Stimulated activated memory B cell treated with anti-CD40 and anti-IgM and Interleukin-4, amounts not matched to agents 10 μg/mL and 1 μg/mL and 100 μg/mL, for 72 hours (primary cell): Measurements from ENCODE around the gene IL16.

Experiments used
- ATAC-seq: fragments of 150-1000 bp; cut with Tn5 transposase; 2 replicates; pipeline ENCODE4 v1.10.0; 2021
- H3K27ac Mint-ChIP-seq: one replicate; pipeline ENCODE4 v1.8.0; 2022; ENCODE audit warnings: mild to moderate bottlenecking, mixed read lengths
- H3K27me3 Mint-ChIP-seq: one replicate; pipeline ENCODE4 v1.8.0; 2022; ENCODE audit warnings: mixed read lengths
- H3K36me3 Mint-ChIP-seq: one replicate; pipeline ENCODE4 v1.8.0; 2022; ENCODE audit warnings: mixed read lengths
- H3K4me1 Mint-ChIP-seq: one replicate; pipeline ENCODE4 v1.8.0; 2022; ENCODE audit warnings: mixed read lengths
- H3K4me3 Mint-ChIP-seq: one replicate; pipeline ENCODE4 v1.8.0; 2022; ENCODE audit warnings: mild to moderate bottlenecking, moderate library complexity, mixed read lengths
- H3K9me3 Mint-ChIP-seq: one replicate; pipeline ENCODE4 v1.8.0; 2022; ENCODE audit warnings: mixed read lengths

IL16 gene

DNA sequence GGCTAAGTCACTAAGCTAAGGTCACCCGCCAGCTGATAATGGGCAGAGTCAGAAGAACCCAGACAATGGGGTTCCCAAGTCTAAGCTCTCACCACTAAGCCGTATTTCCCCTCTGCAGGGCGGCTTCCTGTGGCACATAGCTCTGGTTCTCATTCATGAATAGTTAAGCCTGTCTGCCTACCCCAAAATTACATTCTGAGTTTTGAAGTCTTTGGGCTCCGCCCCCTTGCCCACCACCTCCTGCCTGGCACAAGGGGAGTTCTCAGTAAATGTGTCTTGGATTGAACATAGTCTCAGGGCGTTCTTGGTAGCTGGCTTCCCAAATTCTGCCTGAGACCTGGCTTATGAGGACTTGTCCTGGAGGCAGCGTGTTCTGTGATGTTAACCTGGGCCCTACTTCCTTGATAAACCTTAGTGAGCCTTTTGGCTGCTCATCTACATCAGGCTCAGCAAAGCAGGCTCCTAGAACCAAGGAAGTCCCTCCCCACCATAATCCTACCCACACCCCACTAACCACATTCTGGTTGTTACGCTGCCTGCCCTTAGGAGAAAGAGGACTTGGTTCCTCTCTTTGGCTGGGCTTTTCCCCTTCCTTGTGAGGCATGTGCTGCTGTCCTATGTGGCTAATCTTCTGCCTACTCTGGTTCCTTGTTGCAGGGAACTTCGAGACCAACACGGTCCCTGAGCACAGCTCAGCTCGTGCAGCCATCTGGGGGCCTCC lies 72.4 kb downstream of the IL16 start:
- Mint-ChIP-seq H3K4me1 (peaks cover 24% of the 10 kb centered on the region), H3K27ac (no peak overlapping the region), H3K9me3 (no peaks in the 10 kb centered on the region), H3K36me3 (no peaks in the 10 kb centered on the region), H3K4me3 (no peak overlapping the region), H3K27me3 (no peaks in the 10 kb centered on the region)
- no peak for ATAC-seq

DNA sequence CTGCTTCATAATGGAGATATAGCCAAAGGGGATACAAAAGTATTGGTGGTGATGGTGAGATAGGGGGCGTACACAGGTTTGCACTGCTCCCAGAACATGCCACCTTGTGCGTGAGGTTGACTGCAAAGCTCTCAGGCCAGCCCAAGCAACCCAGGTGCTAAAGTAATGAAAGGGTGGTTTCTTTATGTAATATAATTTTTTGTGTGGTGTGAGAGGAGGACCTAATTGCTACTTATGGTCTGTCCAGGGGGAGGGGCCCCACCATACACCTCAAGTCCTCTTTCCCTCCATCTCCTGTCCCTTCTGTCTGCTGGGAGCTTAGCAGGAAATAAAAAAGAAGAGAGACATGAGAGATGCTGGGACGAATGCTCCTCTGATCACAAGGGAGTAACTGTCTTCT lies 73.5 kb downstream of the IL16 start:
- Mint-ChIP-seq H3K27ac (no peak overlapping the region), H3K36me3 (no peaks in the 10 kb centered on the region), H3K9me3 (no peaks in the 10 kb centered on the region), H3K4me3 (no peak overlapping the region), H3K4me1 (peaks cover 28% of the 10 kb centered on the region), H3K27me3 (no peaks in the 10 kb centered on the region)
- ATAC-seq, result no peak

DNA sequence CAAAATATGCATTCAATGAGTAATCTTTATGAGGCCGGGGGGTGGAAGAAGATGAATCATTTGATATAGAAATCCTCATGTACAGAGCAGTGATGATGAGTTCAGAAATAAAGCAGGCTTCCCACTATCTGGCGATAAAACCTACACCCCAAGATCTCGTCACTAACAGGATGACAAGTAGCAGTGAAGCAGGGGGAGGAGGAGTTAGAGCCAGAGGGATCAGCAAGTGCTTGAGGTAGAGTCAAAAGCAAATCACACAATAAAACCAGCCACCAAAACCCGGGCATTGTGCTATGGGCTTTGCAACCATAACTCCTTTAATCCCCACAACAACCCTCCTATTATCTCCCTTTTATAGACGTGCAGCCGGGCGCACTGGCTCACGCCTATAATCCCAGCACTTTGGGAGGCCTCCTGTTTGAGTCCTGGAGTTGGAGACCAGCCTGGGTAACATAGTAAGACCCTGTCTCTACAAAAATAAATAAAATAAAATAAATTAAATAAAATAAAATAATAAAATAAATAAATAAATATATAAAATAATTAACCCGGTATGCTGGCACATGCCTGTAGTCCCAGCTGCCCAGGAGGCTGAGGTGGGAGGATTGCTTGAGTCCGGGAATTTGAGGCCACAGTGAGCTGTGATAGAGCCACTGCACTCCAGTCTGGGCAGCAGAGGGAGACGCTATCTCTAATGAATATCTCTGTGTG lies 74.3 kb downstream of the IL16 start:
- H3K4me1 Mint-ChIP-seq, result peaks cover 23% of the 10 kb centered on the region
- H3K4me3 Mint-ChIP-seq, result no peak overlapping the region
- no peaks in the 10 kb centered on the region for H3K9me3 Mint-ChIP-seq
- no peak for ATAC-seq
- no peak overlapping the region for H3K27ac Mint-ChIP-seq
- no peaks in the 10 kb centered on the region for H3K27me3 Mint-ChIP-seq
- H3K36me3 Mint-ChIP-seq, result no peaks in the 10 kb centered on the region

DNA sequence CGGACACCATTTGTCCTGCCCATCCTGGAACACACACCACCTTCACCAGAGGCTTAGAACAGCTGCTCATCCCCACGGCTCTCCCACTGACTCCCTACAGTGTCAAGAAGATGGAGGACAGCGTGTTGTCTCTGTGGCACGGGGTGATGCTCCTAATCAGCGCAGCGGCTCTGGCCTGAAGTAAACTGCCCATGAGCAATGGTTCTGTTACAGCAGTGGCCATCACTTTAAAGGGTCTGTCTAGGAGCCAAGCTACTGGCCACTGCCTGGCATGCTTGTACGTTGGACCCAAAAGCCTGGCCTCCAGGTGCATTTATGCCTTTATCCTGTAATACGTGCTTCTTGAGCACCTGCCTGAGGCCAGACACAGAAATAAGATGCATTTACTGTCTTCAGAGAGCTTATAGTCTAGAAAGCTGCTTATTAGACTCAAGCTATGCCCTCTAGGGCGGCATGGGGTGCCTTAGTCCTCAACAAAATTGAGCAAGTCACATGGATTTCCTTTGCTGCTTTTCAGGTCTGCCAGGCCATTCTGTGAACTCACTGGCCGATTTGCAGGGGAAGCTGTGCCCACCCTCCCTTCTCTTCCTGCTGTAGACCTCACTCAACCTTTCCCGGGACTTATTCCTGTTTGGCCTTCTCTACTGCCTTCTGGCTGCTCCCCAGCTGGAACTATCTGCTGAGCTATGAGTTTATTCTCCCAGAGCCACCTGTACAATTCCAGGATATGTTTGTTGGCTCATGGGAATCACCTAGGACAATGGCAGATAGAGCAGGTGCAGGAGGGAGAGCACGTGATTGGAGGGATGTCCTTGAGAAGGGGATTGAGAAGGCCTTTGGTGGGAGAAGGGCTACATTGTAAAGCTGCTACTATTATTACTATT lies 75.3 kb downstream of the IL16 start:
- Mint-ChIP-seq H3K27me3 (no peaks in the 10 kb centered on the region), H3K27ac (no peak overlapping the region), H3K36me3 (peaks cover 3% of the 10 kb centered on the region), H3K4me1 (peaks cover 16% of the 10 kb centered on the region), H3K9me3 (peaks cover 2% of the 10 kb centered on the region), H3K4me3 (no peak overlapping the region)
- no peak for ATAC-seq

DNA sequence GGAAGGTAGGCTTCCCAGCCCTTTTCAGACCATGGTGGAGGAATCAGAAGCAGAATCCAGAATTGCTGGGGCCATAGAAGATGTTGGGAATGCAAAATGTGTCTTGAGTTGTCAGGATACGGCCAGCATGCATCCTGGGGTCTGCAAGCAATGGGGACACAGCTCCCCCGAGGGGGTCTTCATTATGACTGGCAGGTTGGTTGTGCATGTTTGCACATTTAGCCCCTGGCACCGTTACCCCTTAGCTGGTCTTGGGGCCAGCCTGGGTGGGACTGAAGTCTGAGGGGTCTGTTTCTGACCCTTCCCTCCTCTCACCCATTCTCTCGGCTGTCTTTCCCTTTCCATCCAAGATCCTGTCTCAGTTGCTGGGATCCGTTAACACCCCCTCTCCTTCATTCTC lies 76.5 kb downstream of the IL16 start:
- Mint-ChIP-seq H3K4me3 (no peak overlapping the region), H3K27ac (no peak overlapping the region), H3K36me3 (peaks cover 6% of the 10 kb centered on the region), H3K4me1 (peaks cover 19% of the 10 kb centered on the region), H3K27me3 (no peaks in the 10 kb centered on the region), H3K9me3 (peaks cover 6% of the 10 kb centered on the region)
- no peak for ATAC-seq

DNA sequence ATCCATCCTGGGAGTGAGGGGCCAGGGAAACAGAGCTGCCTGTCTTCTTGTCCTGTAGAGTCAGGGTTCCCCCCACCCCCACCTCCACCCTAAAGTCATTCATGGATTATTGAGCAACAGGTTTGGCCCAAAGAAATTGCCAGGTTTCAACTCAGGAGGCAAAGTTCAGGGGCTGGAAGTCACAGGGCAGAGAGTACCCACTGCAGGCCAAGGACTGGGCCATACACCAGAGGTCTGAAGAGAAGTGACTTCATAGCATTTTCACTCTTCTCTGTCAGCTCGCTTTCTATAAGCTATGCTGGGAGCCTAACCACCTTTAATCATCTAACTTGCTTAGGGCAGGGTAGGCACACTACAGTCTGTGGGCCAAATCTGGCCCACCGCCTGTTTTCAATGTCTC lies 77.2 kb downstream of the IL16 start:
- no peak overlapping the region for H3K27ac Mint-ChIP-seq

DNA sequence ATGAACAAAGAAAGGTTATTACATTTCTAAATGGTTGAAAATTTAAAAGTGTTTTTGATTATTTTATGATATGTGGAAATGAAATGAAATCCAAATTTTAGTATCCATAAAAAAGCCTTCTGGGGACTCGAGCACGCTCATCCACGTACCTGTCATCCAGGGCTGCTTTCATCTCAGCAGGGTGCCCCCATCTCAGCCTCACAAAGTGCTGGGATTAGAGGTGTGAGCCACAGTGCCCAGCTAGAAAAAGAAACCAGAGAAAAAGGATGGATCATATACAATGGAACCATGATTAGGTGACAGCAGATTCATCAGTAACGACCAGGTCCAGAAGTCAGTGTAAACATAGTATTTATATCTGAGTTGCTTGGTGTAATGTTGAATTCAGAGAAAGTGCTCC lies 77.6 kb downstream of the IL16 start:
- no peak for ATAC-seq
- peaks cover 18% of the 10 kb centered on the region for H3K4me1 Mint-ChIP-seq
- H3K27me3 Mint-ChIP-seq, result no peaks in the 10 kb centered on the region
- H3K27ac Mint-ChIP-seq, result no peak overlapping the region
- H3K9me3 Mint-ChIP-seq, result peaks cover 7% of the 10 kb centered on the region
- H3K36me3 Mint-ChIP-seq, result peaks cover 6% of the 10 kb centered on the region
- no peak overlapping the region for H3K4me3 Mint-ChIP-seq

More for the DNA sequence above, 77.2 kb downstream of the IL16 start:
- peaks cover 21% of the 10 kb centered on the region for H3K4me1 Mint-ChIP-seq
- no peak overlapping the region for H3K4me3 Mint-ChIP-seq
- H3K27me3 Mint-ChIP-seq, result no peaks in the 10 kb centered on the region
- no peak for ATAC-seq
- peaks cover 6% of the 10 kb centered on the region for H3K36me3 Mint-ChIP-seq
- peaks cover 7% of the 10 kb centered on the region for H3K9me3 Mint-ChIP-seq

DNA sequence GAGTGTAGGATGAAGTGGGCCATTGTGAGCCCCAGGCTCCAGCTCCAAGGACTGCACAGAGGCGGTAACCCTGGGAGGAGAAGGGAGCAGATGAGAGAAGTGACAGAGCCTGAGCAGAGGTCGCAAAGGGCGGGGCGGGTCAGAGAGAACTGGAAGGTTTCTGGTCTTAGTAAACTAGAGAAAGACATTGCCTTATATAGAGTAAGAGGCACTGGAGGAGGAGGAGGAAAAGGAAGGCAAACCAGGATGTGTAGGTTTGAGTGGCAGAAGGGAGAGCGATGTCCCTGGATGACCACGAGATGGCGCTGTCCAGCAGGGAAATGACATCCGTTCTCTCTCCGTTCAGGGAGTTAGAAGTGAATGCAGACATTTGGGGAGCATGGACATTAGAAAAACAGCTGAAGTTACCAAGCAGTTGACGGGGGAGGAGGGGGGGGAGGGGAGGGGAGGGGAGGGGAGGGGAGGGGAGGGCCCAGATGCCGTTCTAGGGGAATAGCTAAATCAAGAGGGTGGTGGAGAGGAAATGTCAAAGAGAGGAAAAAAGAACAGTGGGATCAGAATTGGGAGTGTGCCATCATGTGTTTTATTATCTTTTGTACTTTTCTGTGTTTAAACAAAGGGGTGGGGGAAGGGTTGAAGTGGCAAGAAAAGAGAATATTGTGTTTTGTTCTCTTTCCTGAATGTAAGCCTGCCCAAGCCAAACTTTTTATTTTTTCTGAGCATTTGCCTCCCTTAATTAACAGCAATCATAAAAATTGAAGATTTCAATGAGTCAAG lies 78.4 kb downstream of the IL16 start:
- Mint-ChIP-seq H3K27ac (peak overlapping the region; percentile 21), H3K4me1 (peaks cover 21% of the 10 kb centered on the region), H3K27me3 (no peaks in the 10 kb centered on the region), H3K9me3 (peaks cover 7% of the 10 kb centered on the region), H3K4me3 (no peak overlapping the region), H3K36me3 (peaks cover 6% of the 10 kb centered on the region)
- ATAC-seq, result peak; percentile 85

DNA sequence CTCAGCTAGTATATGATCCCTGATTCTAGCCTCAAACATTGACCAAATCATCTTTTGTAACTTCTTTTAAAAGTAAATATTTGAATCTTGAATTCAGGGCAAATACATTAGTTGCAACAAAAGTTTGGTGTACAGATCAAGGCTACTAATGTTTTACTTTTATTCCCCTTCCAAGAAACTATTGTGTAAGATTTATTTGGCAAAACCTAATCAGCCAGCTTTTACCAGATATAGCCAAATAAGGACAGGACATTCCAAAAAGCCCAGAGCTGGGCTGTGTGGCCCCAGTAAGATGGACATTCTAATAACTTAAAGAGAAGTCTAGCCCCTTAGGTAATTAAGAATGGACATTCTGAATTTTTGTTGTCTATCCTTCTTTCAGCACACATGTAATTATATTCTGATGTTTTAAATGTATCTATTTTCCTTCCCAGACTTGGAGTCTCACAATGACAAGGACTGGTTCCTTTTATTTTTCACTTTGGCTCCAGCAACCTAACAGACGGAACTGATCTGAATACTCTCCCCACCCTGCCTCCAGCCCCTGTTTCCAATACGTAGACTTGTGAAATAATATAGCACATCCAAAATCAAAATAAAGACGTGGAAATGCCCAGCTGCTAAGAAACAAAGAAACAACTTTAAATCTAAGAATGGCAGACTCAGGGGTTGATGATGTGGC lies 79.2 kb downstream of the IL16 start:
- ATAC-seq, result no peak
- H3K4me1 Mint-ChIP-seq, result peaks cover 22% of the 10 kb centered on the region
- peaks cover 7% of the 10 kb centered on the region for H3K9me3 Mint-ChIP-seq
- H3K36me3 Mint-ChIP-seq, result peaks cover 6% of the 10 kb centered on the region
- H3K4me3 Mint-ChIP-seq, result no peak overlapping the region
- H3K27ac Mint-ChIP-seq, result peak overlapping the region; percentile 14
- no peaks in the 10 kb centered on the region for H3K27me3 Mint-ChIP-seq

DNA sequence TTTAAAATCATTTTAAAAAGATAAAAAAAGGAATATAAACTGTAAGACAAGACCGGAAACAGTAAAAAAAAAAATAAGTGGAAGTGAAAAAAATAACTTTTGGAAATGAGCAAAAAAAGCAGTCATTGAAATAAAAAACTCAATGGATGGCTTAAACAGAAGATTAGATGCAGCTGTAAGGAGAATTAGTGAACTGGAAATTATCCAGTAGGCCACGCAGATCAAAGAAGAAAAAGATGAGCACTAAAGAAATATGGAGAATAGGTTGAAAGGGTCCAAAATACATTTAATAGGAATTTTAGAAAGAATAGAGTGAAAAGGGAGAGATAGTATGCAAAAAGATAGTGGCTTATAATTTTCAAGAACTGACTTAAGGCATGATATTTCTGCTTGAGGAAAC lies 80.3 kb downstream of the IL16 start:
- Mint-ChIP-seq H3K36me3 (peaks cover 6% of the 10 kb centered on the region), H3K27ac (peak overlapping the region; percentile 14), H3K4me3 (no peak overlapping the region), H3K27me3 (no peaks in the 10 kb centered on the region), H3K9me3 (peaks cover 7% of the 10 kb centered on the region), H3K4me1 (peaks cover 25% of the 10 kb centered on the region)
- no peak for ATAC-seq

DNA sequence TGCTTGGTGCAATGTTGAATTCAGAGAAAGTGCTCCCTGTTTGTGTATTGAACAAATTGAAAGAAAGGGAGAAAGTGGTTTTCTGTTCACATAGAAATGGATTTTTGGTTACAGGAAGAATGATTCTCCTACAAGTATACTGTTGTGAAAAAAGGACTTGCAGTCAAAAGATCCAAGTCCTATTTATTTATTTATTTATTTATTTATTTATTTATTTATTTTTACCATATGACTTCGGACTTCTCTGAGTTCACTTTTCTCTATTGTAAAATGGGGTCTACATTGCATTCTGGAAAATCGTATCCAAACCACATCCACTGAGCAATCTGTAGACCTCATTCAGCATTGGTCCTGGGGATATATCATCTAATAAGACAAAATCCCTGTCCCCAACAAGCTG lies 81.2 kb downstream of the IL16 start:
- H3K4me3 Mint-ChIP-seq, result no peak overlapping the region
- peak overlapping the region; percentile 16 for H3K27ac Mint-ChIP-seq
- peaks cover 6% of the 10 kb centered on the region for H3K36me3 Mint-ChIP-seq
- H3K9me3 Mint-ChIP-seq, result peaks cover 7% of the 10 kb centered on the region
- H3K27me3 Mint-ChIP-seq, result no peaks in the 10 kb centered on the region
- H3K4me1 Mint-ChIP-seq, result peaks cover 28% of the 10 kb centered on the region
- no peak for ATAC-seq

DNA sequence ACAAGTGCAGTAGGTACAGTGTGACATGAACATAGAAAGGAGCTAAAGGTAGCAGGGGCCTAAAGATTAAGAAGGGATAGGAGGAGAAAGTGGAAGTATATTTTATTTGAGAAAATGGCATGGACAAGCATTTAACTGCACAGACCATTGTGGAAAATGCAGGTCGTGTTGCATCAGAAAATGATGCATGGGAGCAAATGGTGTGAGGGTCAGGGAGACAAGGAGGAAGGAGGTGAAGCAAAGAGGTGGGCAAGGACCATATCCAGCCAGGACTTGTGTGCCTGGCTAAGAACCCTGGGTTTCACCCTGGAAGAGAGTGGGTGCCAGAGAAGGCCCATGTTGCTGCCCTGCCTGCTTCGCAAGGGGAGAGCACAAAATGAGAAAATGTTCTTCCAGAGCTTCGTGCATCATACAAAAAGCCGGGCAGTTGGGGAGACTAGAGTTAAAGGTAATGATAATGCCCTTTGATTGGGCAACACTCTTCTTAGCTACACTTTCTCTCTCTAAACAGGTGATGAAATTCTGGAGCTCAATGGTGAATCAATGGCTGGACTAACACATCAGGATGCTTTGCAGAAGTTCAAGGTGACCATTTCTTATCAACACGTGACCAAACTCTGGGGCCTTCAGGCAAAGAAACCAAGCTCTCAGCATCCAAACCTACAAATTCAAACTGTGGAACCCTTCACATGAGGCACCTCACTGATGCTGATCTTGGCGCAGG lies 81.8 kb downstream of the IL16 start:
- no peaks in the 10 kb centered on the region for H3K27me3 Mint-ChIP-seq
- peaks cover 28% of the 10 kb centered on the region for H3K4me1 Mint-ChIP-seq
- peak overlapping the region; percentile 16 for H3K27ac Mint-ChIP-seq
- no peak for ATAC-seq
- H3K4me3 Mint-ChIP-seq, result no peak overlapping the region
- H3K9me3 Mint-ChIP-seq, result peaks cover 7% of the 10 kb centered on the region
- peaks cover 6% of the 10 kb centered on the region for H3K36me3 Mint-ChIP-seq

DNA sequence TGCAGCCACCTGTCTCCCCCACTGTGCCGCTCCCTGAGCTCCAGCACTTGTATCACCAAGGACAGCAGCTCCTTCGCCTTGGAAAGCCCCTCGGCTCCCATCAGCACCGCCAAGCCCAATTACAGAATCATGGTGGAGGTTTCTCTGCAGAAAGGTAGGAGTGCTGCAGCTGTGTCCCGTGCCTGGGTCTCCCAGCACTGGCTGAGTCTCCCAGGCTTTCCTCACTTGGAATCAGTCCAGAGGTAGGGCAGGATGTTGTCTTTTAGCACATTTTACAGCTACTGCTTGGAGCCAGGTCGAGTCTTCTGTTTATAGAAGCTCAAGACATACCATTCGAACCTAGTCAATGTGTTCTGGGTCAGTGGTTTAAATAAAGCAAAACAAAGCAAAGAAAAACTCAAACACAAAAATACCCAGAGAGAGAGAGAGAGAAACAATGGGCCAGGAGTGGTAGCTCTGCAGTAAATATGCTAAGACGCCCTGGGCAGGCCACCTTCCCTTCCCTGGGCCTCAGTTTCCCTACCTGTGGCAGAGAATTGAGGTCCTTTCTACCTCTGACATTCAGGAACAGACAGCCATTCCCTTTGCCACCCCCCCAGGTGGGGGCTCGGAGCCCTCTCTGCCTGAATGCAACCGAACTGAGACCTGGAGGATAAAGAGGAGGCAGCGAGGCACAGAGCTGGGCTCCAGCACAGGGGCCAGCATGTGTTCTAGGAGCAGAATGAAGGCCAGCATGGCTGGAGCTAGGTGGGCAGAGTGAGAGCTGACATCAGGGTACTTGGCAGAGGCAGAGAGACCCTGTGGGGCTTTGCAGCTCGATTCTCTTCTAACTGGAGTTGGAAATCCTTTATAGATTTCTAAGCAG lies 83.2 kb downstream of the IL16 start:
- Mint-ChIP-seq H3K4me1 (peaks cover 33% of the 10 kb centered on the region), H3K27ac (peak overlapping the region; percentile 18), H3K4me3 (no peak overlapping the region)

More for the DNA sequence above, 83.2 kb downstream of the IL16 start:
- H3K27me3 Mint-ChIP-seq, result no peaks in the 10 kb centered on the region
- peaks cover 6% of the 10 kb centered on the region for H3K36me3 Mint-ChIP-seq
- ATAC-seq, result no peak
- peaks cover 7% of the 10 kb centered on the region for H3K9me3 Mint-ChIP-seq
